Esophagus muscularis mucosa (tissue), 4 donors: ENCODE results near the gene VN1R4. TPM values are rescaled to one million over a fixed set of nuclear protein-coding genes. Genes with fewer than 3 reads are reported as not detected.
"Not testable (repeated sequence)": the region's sequence is repeated elsewhere in the genome, so short reads cannot be mapped to it uniquely, and the experiment has no call there.

Experiments
- DNase-seq: peaks from one replicate; pipeline ENCODE4 v3.0.0-alpha.2; 2017; ENCODE audit errors: extremely low spot score
- H3K27ac ChIP-seq, 4 donors: fragments of 200-600 bp; sonication (generic); replicated peaks in 1 of 4; 1 replicate in 3 of 4; 2 replicates in 1 of 4; pipeline ENCODE4 v1.5.1; 2016 to 2019; ENCODE audit warnings: mild to moderate bottlenecking in 1 of 4
- H3K27me3 ChIP-seq, 4 donors: fragments of 200-600 bp; sonication (generic); one replicate each; pipeline versions ENCODE4 v1.5.1 to v1.6.0; 2016 to 2019
- H3K36me3 ChIP-seq, 4 donors: fragments of 200-600 bp; sonication (generic); one replicate each; pipeline ENCODE4 v1.5.1; 2016 to 2019
- H3K4me1 ChIP-seq, 4 donors: fragments of 200-600 bp; sonication (generic); one replicate each; pipeline ENCODE4 v1.5.1; 2016 to 2019
- H3K4me3 ChIP-seq, 4 donors: fragments of 200-600 bp; sonication (generic); 1 replicate in 2 of 4; 2 replicates in 2 of 4; pipeline ENCODE4 v1.5.1; 2016 to 2019; ENCODE audit warnings: mild to moderate bottlenecking in 4 of 4, moderate library complexity in 1 of 4
- H3K9me3 ChIP-seq, 4 donors: fragments of 200-600 bp; sonication (generic); 1 replicate in 3 of 4; 2 replicates in 1 of 4; pipeline ENCODE4 v1.5.1; 2016 to 2019
- CTCF ChIP-seq, 3 experiments: fragments of 200-600 bp in 2 of 3; fragments of 450-650 bp in 1 of 3; sonication (generic) in 2 of 3; IDR thresholded peaks; one replicate each; pipeline ENCODE4 v1.5.1; 2017 to 2019; ENCODE audit warnings: antibody characterized with exemption in 3 of 3, mild to moderate bottlenecking in 2 of 3, moderate library complexity in 1 of 3
- EP300 ChIP-seq: sonication (generic); formaldehyde crosslinking; IDR thresholded peaks from one replicate; pipeline ENCODE4 v1.6.1; 2017; ENCODE audit warnings: antibody characterized with exemption
- POLR2A ChIP-seq: fragments of 450-650 bp; IDR thresholded peaks from one replicate; pipeline ENCODE4 v1.6.1; 2017; ENCODE audit warnings: antibody characterized with exemption, moderate library complexity, mild to moderate bottlenecking, low read depth
- POLR2AphosphoS5 ChIP-seq, 2 donors: sonication (generic); formaldehyde crosslinking; IDR thresholded peaks; one replicate each; pipeline ENCODE4 v1.6.1; 2017; ENCODE audit warnings: antibody characterized with exemption in 2 of 2
- WGBS: methylation state at CpG from one replicate; pipeline ENCODE4 v1.1.5; 2018; 5-methylcytosine and 5-hydroxymethylcytosine counted together
- intact Hi-C: fragments of 100-400 bp; cut with DNase I; formaldehyde crosslinking; loops from one replicate; pipeline ENCODE4 v1.15.1; 2023
- total RNA-seq, 4 donors: library from RNA; depleted of rRNA; stranded (reverse); fragments of >200 nt; gene quantifications; one replicate each; pipeline versions ENCODE4 v1.1.0 to v1.2.1, GENCODE V29; 2016

VN1R4 gene
- total RNA-seq, 4 donors from 2014 or later: not detected

GRCh38 chr19:53272044-53272443 is 4.5 kb upstream of the VN1R4 start:
- Histone ChIP-seq H3K4me3 (no peak overlapping the region), H3K9me3 (no peaks in the 10 kb centered on the region), H3K27me3 (peaks cover 0 to 21% (median 0%) of the 10 kb centered on the region in 4 donors), H3K36me3 (no peaks in the 10 kb centered on the region), H3K27ac (no peak overlapping the region), H3K4me1 (no peaks in the 10 kb centered on the region)
- DNase-seq: no peak
- intact Hi-C loops: no loop called here
- 85% methylated on average over 9 of the region's 9 CpGs for WGBS
- no peak for TF ChIP-seq EP300
- TF ChIP-seq CTCF (IDR thresholded peaks at IDR 0.05): no peak
- no peak for TF ChIP-seq POLR2A
- TF ChIP-seq POLR2AphosphoS5 (IDR thresholded peaks at IDR 0.05): no peak

- not testable (repeated sequence) for DNase-seq, H3K4me1 ChIP-seq
These were observed 2.3 kb upstream of the VN1R4 start for GRCh38 chr19:53269861-53270260.

GRCh38 chr19:53257715-53258342 is 9.7 kb downstream of the VN1R4 start, which contains the start of gene VN1R2:
TSS of gene VN1R2 (plus strand) at chr19:53258292. CDS start at chr19:53258376, 84 bp downstream.
- intact Hi-C loops: loop anchor here (5.0 to 10.0 kb wide), 2 partner anchors 61 to 77 kb away; partner anchors contain the start of gene ZNF845
- not testable (repeated sequence) for DNase-seq, H3K27me3 ChIP-seq, H3K4me3 ChIP-seq, H3K36me3 ChIP-seq, H3K27ac ChIP-seq, H3K9me3 ChIP-seq
- peaks cover 9 to 25% (median 13%) of the 10 kb centered on the region in 4 donors for H3K4me1 ChIP-seq
- WGBS: 67% methylated on average over 14 of the region's 14 CpGs

More at GRCh38 chr19:53269861-53270260, 2.3 kb upstream of the VN1R4 start:
- H3K27ac ChIP-seq, H3K36me3 ChIP-seq, H3K4me3 ChIP-seq, H3K9me3 ChIP-seq, intact Hi-C loops: not testable (repeated sequence)
- peaks cover 0 to 18% (median 0%) of the 10 kb centered on the region in 4 donors for H3K27me3 ChIP-seq
- WGBS: 87% methylated on average over 8 of the region's 27 CpGs

- Histone ChIP-seq H3K4me3 (peak within 1 kb of the TSS; percentile 67 to 92 (median 80)), H3K27me3 (no peaks in the 10 kb centered on the region), H3K4me1 (peaks cover 9 to 25% (median 13%) of the 10 kb centered on the region in 4 donors), H3K27ac (peak within 1 kb of the TSS; percentile 82 to 87 (median 84)), H3K9me3 (peaks cover 0 to 14% (median 5%) of the 10 kb centered on the region in 4 donors), H3K36me3 (peaks cover 24 to 35% (median 29%) of the 10 kb centered on the region in 4 donors)
- TF ChIP-seq POLR2A (no peak), POLR2AphosphoS5 (IDR thresholded peaks at IDR 0.05) (peak; percentile 88)
- WGBS: 3% methylated on average over 49 of the region's 72 CpGs
- intact Hi-C loops: loop anchor here (5.0 to 10.0 kb wide), 2 partner anchors 57 to 80 kb away; partner anchors contain the start of gene ZNF845
- peak; percentile 96 for DNase-seq
These were observed 12.8 kb downstream of the VN1R4 start, which contains the start of gene ZNF677 for GRCh38 chr19:53254411-53255341. TSS of gene ZNF677 (minus strand) at chr19:53254873. CDS start at chr19:53251550, 3,323 bp downstream.

- Histone ChIP-seq H3K9me3 (peaks cover 2 to 90% (median 70%) of the 10 kb centered on the region in 4 donors), H3K27ac (no peak overlapping the region), H3K27me3 (no peaks in the 10 kb centered on the region), H3K36me3 (peaks cover 64 to 96% (median 79%) of the 10 kb centered on the region in 4 donors), H3K4me1 (no peaks in the 10 kb centered on the region), H3K4me3 (no peak overlapping the region)
- intact Hi-C loops: no loop called here
- TF ChIP-seq CTCF (IDR thresholded peaks at IDR 0.05) (no peak), POLR2AphosphoS5 (IDR thresholded peaks at IDR 0.05) (no peak), EP300 (no peak), POLR2A (no peak)
- DNase-seq: no peak
- 92% methylated on average over 1 of the region's 1 CpG for WGBS
These were observed 21.0 kb downstream of the VN1R4 start for GRCh38 chr19:53246498-53246897.
